Measurements from ENCODE around the gene SGK1. TPM values are rescaled to one million over a fixed set of nuclear protein-coding genes. Genes with fewer than 3 reads are reported as not detected.

Gene SGK1
- polyA plus RNA-seq, 1 donor from 2014 or later, result 10.3 TPM

GRCh38 chr6:134253681-134254080 is 64.2 kb downstream of the SGK1 start (continued):
- TF ChIP-seq, protein P1, sequence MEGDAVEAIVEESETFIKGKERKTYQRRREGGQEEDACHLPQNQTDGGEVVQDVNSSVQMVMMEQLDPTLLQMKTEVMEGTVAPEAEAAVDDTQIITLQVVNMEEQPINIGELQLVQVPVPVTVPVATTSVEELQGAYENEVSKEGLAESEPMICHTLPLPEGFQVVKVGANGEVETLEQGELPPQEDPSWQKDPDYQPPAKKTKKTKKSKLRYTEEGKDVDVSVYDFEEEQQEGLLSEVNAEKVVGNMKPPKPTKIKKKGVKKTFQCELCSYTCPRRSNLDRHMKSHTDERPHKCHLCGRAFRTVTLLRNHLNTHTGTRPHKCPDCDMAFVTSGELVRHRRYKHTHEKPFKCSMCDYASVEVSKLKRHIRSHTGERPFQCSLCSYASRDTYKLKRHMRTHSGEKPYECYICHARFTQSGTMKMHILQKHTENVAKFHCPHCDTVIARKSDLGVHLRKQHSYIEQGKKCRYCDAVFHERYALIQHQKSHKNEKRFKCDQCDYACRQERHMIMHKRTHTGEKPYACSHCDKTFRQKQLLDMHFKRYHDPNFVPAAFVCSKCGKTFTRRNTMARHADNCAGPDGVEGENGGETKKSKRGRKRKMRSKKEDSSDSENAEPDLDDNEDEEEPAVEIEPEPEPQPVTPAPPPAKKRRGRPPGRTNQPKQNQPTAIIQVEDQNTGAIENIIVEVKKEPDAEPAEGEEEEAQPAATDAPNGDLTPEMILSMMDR (IDR thresholded peaks at IDR 0.05; ENCODE audit: poor library complexity, severe bottlenecking), result no peak

GRCh38 chr6:134251320-134251719 is 66.6 kb downstream of the SGK1 start:
- no peak for TF ChIP-seq POLR2AphosphoS5 (IDR thresholded peaks at IDR 0.05)
- TF ChIP-seq TAF1 (IDR thresholded peaks at IDR 0.05; ENCODE audit: low read depth), result no peak
- no peak for TF ChIP-seq EZH2 (IDR thresholded peaks at IDR 0.05; ENCODE audit: borderline replicate concordance, insufficient read depth, low read length, poor library complexity, severe bottlenecking)
- TF ChIP-seq EP300 (conservative IDR thresholded peaks at IDR 0.05; ENCODE audit: poor library complexity, severe bottlenecking), result no peak
- Histone ChIP-seq H4K20me1 (ENCODE audit: insufficient read depth) (no peaks in the 10 kb centered on the region), H3K36me3 (ENCODE audit: insufficient read depth, low read length) (no peaks in the 10 kb centered on the region), H3K9me2 (ENCODE audit: insufficient read depth, low read length) (no peaks in the 10 kb centered on the region), H3K27me3 (ENCODE audit: insufficient read depth, low read depth, low read length) (no peaks in the 10 kb centered on the region), H3K79me2 (replicated peaks; ENCODE audit: insufficient read depth, low read length) (no peaks in the 10 kb centered on the region), H3K4me2 (ENCODE audit: low read length) (no peak overlapping the region), H3F3A (ENCODE audit: insufficient read depth, low read length, poor library complexity, severe bottlenecking) (no peaks in the 10 kb centered on the region), H3K27ac (ENCODE audit: low read length) (no peak overlapping the region), H3K4me3 (ENCODE audit: low read length) (no peak overlapping the region), H3K9ac (ENCODE audit: low read length) (no peak overlapping the region), H2AFZ (ENCODE audit: low read depth, low read length) (no peak overlapping the region), H3K9me3 (ENCODE audit: low read length) (no peaks in the 10 kb centered on the region)

DNA sequence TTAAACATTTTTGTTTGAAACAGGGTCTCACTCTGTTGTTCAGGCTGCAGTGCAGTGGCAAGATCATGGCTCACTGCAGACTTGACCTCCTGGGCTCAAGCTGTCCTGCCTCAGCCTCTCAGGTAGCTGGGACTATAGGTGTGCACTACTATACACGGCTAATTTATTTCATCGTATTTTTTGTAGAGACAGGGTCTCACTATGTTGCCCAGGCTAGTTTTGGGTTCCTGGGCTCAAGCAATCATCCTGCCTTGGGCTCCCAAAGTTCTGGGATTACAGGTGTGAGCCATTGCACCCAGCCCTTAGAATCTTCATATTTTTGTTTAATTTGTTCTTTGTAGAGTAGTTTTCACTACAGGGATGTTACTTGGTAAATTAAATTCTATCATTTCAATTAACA is 67.1 kb downstream of the SGK1 start:
- H3K9me2 ChIP-seq (ENCODE audit: insufficient read depth, low read length), result no peaks in the 10 kb centered on the region
- no peak overlapping the region for H2AFZ ChIP-seq (ENCODE audit: low read depth, low read length)
- no peaks in the 10 kb centered on the region for H3K79me2 ChIP-seq (replicated peaks; ENCODE audit: insufficient read depth, low read length)
- H3K36me3 ChIP-seq (ENCODE audit: insufficient read depth, low read length), result no peaks in the 10 kb centered on the region
- H3K4me2 ChIP-seq (ENCODE audit: low read length), result no peak overlapping the region
- no peaks in the 10 kb centered on the region for H3F3A ChIP-seq (ENCODE audit: insufficient read depth, low read length, poor library complexity, severe bottlenecking)
- H3K27me3 ChIP-seq (ENCODE audit: insufficient read depth, low read depth, low read length), result no peaks in the 10 kb centered on the region
- TF ChIP-seq POLR2AphosphoS5 (IDR thresholded peaks at IDR 0.05), result no peak
- TF ChIP-seq MXI1 (conservative IDR thresholded peaks at IDR 0.05; ENCODE audit: poor library complexity, severe bottlenecking), result no peak
- TF ChIP-seq, protein P2, sequence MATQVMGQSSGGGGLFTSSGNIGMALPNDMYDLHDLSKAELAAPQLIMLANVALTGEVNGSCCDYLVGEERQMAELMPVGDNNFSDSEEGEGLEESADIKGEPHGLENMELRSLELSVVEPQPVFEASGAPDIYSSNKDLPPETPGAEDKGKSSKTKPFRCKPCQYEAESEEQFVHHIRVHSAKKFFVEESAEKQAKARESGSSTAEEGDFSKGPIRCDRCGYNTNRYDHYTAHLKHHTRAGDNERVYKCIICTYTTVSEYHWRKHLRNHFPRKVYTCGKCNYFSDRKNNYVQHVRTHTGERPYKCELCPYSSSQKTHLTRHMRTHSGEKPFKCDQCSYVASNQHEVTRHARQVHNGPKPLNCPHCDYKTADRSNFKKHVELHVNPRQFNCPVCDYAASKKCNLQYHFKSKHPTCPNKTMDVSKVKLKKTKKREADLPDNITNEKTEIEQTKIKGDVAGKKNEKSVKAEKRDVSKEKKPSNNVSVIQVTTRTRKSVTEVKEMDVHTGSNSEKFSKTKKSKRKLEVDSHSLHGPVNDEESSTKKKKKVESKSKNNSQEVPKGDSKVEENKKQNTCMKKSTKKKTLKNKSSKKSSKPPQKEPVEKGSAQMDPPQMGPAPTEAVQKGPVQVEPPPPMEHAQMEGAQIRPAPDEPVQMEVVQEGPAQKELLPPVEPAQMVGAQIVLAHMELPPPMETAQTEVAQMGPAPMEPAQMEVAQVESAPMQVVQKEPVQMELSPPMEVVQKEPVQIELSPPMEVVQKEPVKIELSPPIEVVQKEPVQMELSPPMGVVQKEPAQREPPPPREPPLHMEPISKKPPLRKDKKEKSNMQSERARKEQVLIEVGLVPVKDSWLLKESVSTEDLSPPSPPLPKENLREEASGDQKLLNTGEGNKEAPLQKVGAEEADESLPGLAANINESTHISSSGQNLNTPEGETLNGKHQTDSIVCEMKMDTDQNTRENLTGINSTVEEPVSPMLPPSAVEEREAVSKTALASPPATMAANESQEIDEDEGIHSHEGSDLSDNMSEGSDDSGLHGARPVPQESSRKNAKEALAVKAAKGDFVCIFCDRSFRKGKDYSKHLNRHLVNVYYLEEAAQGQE (IDR thresholded peaks at IDR 0.05; ENCODE audit: borderline replicate concordance), result no peak
- no peaks in the 10 kb centered on the region for H4K20me1 ChIP-seq (ENCODE audit: insufficient read depth)
- no peak overlapping the region for H3K4me3 ChIP-seq (ENCODE audit: low read length)
- H3K27ac ChIP-seq (ENCODE audit: low read length), result no peak overlapping the region
- no peak overlapping the region for H3K9ac ChIP-seq (ENCODE audit: low read length)
- no peaks in the 10 kb centered on the region for H3K9me3 ChIP-seq (ENCODE audit: low read length)
